ENCODE measurements around the gene ADSL.

ADSL gene

GRCh38 chr22:40406063-40406890, 60.0 kb downstream of the ADSL start:
- DNase-seq: no peak

DNA sequence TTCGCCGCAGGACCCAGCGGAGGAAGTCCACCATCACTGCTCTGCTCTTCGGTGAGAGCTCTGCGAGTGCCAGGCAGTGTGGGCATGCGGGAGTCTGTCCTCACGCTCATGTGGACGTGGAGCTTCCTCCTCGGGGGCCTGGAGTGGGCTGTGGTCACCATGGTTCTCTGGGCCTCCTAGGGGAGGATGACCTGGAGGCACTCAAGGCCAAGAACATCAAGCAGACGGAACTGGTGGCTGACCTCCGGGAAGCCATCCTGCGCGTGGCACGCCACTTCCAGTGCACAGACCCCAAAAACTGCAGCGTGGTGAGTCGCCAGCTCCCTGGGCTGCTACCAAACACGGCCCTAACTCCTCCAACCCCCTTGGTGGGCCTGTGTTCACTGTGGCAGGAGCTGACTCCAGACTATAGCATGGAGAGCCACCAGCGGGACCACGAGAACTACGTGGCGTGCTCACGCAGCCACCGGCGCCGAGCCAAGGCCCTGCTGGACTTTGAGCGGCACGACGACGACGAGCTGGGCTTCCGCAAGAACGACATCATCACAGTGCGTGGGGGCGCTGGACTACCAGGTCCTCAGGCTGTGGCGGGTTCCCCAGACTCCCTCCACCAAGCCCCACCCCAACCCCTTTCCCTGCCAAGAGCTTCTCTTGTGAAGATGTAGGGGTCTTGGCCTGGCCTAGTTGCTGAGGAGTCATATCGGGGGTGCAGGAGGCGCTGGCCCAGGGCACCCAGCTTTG, 60.9 kb downstream of the ADSL start:
- DNase-seq: no peak

- DNase-seq: no peak
These were observed 61.8 kb downstream of the ADSL start for GRCh38 chr22:40407831-40408717.

- no peak for DNase-seq
These were observed 62.7 kb downstream of the ADSL start for GRCh38 chr22:40408718-40409612.

DNA sequence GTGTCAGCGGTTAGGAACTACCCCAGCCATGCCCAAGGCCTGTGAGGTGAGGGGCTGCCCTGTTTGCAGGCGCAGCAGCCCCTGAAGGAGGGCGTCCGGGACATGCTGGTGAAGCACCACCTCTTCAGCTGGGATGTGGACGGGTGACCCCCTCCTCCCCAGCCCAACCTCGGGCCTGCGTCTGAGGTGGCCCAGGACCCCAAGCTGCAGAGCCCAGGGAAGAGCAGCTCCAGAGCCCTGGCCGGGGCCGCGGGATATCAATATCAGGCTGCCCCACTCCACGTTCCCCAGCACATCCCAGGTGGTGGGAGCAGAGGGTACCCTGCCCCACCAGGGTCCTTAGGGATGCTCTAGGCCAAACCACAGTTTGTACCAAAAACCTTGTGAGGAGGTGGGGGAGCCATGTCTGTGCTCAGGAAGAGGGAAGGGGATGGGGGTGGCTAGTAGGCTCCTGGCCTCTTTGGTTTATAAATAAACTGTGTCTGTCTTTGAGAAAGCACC, 63.4 kb downstream of the ADSL start:
- DNase-seq: no peak

GRCh38 chr22:40410272-40410671, 64.0 kb downstream of the ADSL start:
- DNase-seq: no peak

DNA sequence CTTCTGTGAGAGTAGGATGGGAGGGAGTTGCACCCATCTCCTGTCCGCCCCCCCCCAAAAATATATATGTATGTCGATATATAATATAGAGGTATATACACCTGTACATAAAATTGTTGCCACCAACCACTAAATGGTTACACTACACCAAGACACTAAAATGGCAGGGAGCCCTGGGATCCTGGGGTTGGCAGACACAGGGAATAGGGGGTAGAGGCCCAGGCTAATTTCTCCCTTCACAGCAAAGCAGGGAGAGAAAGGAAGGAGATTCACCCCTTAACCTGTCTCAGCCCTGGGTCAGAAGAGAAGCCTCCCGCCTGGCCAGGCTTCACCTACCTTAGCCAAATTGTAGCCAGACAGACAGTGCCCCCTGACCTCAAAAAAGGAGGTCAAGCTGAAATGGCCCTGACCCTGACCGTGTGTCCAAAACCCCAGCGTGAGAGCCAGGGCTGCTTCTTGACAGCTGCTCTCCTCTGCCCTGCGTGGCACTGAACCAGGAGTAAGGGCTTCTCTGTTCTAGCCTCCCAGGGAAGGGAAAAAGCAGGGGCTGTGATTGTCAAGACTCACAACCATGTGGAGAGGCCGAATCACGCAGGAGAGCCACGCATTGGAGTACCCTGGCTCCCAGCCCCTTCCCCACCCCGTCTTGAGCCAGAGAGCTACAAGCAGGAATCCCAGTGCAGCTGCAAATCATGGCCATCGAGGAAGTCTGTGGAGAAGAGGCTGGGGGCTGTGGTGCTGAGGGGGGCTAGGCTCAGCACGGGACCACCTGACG, 64.6 kb downstream of the ADSL start:
- no peak for DNase-seq

GRCh38 chr22:40411506-40411861, 65.2 kb downstream of the ADSL start:
- DNase-seq: no peak

DNA sequence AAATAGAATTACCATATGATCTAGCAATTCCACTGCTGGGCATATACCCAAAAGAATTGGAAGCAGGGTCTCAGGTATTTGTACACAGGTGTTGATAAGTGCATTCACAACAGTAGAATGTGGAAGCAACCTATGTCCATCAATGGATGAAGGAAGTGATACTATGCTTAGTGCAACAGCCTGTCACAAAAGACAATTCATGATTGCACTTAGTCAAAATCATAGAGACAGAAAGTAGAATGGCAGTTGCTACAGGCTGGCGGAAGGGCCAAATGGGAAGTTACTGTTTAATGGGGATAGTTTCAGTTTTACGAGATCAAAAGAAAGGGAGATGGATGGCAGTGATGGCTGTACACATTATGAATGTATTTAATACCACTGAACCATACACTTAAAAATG, 66.1 kb downstream of the ADSL start:
- no peak for DNase-seq

DNA sequence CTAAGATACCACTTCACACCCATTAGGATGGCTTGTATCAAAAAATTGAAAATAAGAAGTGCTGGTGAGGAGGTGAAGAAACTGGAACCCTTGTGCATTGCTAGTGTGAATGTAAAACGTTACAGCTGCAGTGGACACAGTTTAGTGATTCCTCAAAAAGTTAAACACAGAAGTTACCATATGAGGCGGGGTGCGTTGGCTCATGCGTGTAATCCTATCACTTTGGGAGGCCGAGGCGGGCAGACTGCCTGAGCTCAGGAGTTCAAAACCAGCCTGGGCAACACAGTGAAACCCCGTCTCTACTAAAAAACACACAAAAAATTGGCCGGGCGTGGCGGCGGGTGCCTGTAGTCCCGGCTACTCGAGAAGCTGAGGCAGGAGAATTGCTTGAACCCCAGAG, 67.6 kb downstream of the ADSL start:
- DNase-seq: no peak

- no peak for DNase-seq
These were observed 68.0 kb downstream of the ADSL start for GRCh38 chr22:40414311-40414710.

GRCh38 chr22:40414838-40415505, 68.7 kb downstream of the ADSL start:
- peak in 2 of 3 experiments; percentile 4 to 36 for DNase-seq

DNA sequence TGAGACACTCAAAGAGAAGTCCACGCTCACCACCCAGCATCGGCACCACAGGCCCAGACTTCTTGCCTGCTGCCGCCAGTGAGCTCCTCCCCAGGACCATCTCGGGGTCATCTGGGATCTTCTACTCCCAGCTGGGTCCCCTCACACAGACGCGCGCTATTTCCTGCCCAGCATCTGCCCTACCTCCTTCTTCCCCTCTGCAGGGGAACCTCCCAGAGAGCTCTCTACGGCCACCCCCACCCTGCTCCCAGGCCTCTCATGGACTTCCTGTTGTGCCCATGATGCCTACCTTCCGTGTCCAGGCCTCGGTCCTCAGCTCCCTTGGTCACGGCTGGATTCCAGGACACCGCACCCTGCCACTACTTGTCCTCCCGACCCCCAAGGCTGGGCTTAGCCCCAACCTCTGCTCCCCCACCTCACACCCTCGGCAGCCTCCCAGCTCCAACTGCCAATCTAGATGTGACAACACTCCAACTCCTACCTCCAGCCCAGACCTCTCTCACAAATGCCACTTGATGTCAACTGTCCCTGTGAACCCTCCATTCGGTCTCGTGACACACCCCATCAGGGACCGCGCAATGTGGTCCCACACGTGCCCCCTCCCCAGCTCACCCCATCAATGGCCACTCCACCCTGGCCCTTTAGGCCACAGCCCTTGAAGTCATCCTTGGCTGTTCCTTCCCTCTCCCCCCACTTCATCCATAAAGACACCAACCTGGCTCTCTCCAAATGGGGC, 69.4 kb downstream of the ADSL start:
- no peak for DNase-seq

DNA sequence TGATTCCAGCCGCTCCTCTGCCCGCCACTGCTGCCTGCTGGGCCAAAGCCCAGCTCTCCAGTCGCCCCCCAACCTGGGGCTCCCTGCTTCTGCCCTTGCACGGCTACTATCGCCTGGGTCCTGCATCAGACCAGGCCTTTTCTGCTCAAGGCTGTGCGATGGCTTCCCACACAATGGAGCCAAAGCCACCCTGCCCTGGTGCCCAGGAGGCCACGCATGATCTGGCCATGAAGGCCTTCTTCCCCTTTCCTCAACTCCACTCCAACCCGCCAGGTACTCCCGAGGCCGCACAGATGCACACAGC, 69.9 kb downstream of the ADSL start:
- no peak for DNase-seq

- DNase-seq: no peak
These were observed 70.3 kb downstream of the ADSL start for GRCh38 chr22:40416636-40417035.

DNA sequence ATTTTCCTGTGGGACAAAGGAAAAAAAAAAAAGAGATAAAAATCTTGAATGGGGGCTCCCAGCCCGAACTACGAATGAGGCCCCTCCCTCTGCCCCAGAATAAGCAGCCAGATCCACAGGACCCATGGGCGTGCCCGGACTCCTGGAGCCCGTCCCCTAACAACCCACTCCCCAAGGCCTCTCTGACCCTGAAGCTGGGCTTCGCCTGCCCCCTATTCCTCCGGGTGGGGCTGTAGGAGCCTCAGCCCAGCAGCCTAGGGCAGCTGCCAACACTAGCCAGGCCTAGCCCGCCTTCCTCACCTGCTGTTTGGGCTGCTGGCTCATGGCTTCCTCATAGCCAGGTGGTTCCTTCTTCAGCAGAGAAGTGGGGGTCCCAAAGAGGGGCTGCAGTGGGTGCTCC, 70.7 kb downstream of the ADSL start:
- no peak for DNase-seq

DNA sequence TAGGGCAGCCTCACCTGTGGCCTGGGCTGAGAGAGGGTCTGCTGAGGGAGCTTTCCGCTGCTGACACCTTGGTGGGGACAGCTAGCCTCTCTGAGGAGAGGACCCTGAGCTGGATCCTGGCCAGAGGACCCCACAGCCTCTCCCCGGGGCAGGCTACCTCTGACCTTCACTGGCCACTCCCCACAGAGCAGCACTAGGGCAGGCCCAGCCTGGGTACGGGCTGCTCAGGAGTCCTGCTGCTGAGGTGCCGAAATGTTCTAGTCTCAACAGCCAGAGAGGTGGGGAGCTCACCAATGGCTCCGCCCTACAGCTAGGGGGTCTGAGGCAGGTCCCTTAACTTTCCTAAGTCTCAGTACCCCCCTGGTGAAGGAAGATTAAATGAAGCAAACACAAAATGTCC, 71.6 kb downstream of the ADSL start:
- no peak for DNase-seq

- peak; percentile 33 to 91 (median 75) for DNase-seq
These were observed 72.3 kb downstream of the ADSL start for GRCh38 chr22:40418366-40419201.

GRCh38 chr22:40419718-40420117, 73.4 kb downstream of the ADSL start:
- DNase-seq: no peak
